ENCODE measurements around the gene TRAP1.

Gene TRAP1

GRCh38 chr16:3738541-3738940, 21.2 kb upstream of the TRAP1 start:
- TF ChIP-seq CTCF (IDR thresholded peaks at IDR 0.05; ENCODE audit: insufficient read depth, missing control alignments), result no peak
- no peak for FAIRE-seq
- no peak for DNase-seq (ENCODE audit: insufficient read length, low spot score)

DNA sequence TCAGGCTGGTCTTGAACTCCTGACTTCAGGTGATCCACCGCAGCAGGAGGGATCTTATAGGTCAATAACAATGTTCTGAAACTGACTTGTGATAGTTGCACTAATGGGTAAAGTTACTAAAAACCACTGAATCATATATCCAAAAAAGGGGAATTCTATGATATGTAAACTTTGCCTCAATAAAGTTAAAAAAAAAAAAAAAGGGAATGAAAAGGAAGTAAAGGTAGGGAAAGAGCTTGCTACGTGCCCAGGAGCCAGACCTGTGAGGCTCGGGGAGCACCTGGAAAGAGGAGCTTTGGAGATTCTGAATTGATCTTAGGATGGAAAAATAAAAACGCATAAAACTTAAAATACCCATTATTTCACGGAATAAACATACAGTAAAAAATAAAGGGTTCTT, 20.8 kb upstream of the TRAP1 start:
- no peak for TF ChIP-seq CTCF (IDR thresholded peaks at IDR 0.05; ENCODE audit: insufficient read depth, missing control alignments)
- FAIRE-seq (no peak), DNase-seq (ENCODE audit: insufficient read length, low spot score) (no peak)

DNA sequence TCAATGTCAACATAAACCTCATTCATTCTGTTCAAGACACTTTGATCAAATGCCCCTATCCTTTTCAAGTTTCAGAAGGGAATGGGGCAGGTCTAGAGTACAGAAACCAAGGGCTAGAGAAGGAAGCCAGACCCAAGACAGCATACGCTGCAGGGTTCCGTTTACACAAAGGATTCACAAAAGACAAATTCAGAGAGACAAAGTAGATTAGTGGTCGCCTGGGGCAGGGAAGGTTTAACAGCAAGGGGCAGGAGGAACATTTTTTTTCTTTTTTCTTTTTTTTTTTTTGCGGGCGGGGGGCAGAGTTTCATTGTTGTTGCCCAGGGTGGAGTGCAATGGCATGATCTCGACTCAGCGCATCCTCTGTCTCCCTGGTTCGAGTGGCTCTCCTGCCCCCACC, 19.9 kb upstream of the TRAP1 start:
- FAIRE-seq (no peak), DNase-seq (ENCODE audit: insufficient read length, low spot score) (no peak)
- no peak for TF ChIP-seq CTCF (IDR thresholded peaks at IDR 0.05; ENCODE audit: insufficient read depth, missing control alignments)

DNA sequence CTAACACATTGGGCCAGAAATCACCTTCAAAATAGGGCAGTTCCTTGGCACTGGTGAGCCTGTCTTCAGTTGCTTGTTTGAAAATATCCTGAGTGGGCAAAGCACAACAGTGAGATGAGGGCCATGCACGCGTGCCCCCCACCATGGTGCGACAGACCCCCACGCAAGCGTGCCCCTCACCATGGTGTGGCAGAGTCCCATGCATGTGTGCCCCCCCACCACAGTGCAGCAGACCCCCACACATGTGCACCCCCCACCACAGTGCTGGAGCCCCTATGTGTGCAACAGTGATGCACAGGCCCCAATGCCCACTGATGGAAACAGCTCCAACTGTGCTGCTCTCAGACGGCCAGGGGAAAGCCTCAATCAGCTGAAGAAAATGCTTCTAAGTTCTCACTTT, 18.8 kb upstream of the TRAP1 start:
- no peak for TF ChIP-seq CTCF (IDR thresholded peaks at IDR 0.05; ENCODE audit: insufficient read depth, missing control alignments)
- no peak for DNase-seq (ENCODE audit: insufficient read length, low spot score)
- FAIRE-seq, result no peak

DNA sequence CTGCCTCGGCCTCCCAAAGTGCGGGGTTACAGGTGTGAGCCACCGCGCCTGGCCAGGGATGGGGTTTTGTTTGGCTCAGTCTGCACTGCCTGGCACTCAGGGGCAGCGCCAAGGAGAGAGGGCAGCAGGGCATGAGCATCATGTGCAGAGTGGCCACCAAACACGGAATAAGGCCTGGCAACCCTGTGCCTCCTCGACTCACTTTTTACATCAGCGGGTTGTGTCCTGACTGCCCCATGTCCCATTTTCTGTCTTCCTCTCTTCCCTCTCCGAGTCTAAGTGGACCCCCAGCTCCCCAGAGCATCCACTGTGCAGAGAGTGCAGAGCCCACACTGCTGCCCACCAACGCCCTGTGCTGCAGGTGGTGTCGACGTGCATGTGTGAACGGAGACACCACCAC, 18.2 kb upstream of the TRAP1 start:
- no peak for FAIRE-seq
- TF ChIP-seq CTCF (IDR thresholded peaks at IDR 0.05; ENCODE audit: insufficient read depth, missing control alignments), result no peak
- DNase-seq (ENCODE audit: insufficient read length, low spot score), result no peak

DNA sequence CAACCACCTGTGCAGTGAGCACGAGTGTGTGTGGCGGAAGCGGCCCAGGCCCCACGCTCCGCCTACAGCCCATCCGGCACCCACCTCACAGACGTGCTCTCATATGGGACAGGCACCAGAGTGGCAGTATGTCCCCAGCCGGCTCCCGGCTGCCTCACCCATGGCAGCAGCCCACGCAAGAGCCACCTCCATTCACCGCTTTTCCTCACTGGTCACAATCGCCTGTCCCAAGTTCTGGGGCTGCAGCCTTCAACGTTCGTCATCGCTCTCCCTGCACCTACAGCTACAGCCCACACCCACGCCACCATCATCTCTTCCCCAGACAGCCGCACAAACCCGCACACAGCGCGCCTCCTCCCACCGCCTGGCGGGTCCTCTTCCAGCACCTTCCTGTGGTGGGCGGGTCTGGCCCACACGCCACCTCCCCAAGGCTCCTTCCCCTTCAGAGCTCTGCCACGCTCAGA, 17.5 kb upstream of the TRAP1 start:
- DNase-seq (ENCODE audit: insufficient read length, low spot score) (no peak), FAIRE-seq (no peak)
- TF ChIP-seq CTCF (IDR thresholded peaks at IDR 0.05; ENCODE audit: insufficient read depth, missing control alignments), result no peak

DNA sequence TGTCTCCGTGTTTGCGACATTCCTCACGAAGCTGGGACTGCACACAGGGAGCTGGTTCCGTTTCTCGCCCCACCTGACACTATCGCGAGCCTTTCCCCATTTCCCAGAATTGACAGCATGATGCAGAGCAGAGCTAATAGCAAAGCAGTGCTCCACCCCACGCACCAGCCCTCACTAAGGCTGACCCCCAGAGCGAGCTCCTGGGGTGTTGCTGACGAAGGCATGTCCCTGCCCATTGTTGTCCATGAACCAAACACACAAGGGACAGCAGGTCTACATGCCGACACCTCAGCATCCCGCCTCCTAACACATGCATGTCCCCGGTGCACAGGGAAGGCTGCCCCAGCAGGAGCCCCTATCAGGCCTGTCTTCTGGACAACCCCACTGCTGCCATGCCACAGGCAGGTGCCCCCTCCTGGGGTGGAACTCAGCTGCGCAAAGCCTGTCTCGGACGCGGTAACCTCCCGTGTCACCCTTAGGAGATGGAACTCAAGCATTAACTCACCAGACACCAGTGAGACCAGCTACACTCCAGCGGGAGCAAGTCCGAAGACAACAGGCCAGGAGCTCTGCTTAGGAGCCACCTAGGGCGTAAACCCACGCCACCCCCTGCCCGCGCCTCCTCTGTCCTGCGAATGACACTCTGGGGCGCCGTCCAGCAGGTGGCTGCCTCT, 16.9 kb upstream of the TRAP1 start:
- no peak for TF ChIP-seq CTCF (IDR thresholded peaks at IDR 0.05; ENCODE audit: insufficient read depth, missing control alignments)
- DNase-seq (ENCODE audit: insufficient read length, low spot score) (no peak), FAIRE-seq (no peak)
